Stimulated activated CD4-positive, alpha-beta T cell treated with anti-CD3 and anti-CD28 coated beads, Interleukin-1b, Interleukin-23, amount 100 ng/mL, for 48 hours (primary cell): ENCODE results near the gene BAD.
"Not testable (repeated sequence)": the region's sequence is repeated elsewhere in the genome, so short reads cannot be mapped to it uniquely, and the experiment has no call there.

Experiments used
- DNase-seq: peaks from one replicate; pipeline ENCODE4 v3.0.0-alpha.2; 2020

BAD gene

DNA sequence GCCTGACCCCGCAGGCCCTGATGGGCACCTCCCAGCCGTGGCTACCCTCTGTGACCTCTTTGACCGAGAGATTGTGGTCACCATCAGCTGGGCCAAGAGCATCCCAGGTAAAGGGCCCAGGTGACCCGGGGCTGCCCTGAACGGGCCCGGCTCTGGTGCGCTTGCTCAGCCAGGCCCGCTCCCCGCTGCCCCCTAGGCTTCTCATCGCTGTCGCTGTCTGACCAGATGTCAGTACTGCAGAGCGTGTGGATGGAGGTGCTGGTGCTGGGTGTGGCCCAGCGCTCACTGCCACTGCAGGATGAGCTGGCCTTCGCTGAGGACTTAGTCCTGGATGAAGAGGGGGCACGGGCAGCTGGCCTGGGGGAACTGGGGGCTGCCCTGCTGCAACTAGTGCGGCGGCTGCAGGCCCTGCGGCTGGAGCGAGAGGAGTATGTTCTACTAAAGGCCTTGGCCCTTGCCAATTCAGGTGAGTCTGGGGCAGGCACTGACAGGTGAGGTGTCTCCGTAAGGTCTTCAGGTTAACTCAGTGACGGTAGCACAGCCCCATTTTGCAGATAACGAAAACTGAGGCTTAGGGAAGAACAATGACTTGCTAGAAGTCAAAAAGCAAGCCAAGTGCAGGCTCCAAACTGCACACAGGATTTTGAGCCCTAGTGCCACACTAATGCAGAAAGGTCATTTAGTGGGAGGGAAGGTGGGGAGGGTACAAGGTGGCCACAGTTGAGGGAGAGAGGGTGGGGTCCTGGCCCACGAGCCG lies 30.5 kb upstream of the BAD start:
- DNase-seq = no peak

DNA sequence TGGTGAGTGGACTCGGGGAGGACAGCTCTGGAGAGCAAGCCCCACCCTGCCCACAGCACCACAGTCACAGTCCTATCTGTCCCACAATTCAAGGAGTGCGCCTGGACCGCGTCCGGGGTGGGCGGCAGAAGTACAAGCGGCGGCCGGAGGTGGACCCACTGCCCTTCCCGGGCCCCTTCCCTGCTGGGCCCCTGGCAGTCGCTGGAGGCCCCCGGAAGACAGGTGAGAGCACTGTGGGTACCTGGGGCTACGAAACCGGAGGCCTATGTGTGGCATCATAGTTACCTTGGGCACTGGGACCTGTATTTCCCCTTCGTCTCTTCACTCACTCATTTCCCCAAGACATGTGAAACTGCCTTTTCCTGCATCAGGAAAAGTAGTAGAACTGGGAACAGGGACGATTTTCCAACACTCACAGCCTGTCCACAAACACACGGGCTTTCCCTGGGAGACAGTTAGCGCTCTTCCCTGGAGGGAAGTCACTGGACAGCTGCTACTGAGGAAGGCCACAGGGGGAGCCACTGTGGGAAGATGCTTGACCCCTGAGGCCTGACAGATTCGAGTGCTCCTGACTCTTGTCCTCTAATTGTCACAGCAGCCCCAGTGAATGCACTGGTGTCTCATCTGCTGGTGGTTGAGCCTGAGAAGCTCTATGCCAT lies 29.8 kb upstream of the BAD start:
- DNase-seq = no peak

DNA sequence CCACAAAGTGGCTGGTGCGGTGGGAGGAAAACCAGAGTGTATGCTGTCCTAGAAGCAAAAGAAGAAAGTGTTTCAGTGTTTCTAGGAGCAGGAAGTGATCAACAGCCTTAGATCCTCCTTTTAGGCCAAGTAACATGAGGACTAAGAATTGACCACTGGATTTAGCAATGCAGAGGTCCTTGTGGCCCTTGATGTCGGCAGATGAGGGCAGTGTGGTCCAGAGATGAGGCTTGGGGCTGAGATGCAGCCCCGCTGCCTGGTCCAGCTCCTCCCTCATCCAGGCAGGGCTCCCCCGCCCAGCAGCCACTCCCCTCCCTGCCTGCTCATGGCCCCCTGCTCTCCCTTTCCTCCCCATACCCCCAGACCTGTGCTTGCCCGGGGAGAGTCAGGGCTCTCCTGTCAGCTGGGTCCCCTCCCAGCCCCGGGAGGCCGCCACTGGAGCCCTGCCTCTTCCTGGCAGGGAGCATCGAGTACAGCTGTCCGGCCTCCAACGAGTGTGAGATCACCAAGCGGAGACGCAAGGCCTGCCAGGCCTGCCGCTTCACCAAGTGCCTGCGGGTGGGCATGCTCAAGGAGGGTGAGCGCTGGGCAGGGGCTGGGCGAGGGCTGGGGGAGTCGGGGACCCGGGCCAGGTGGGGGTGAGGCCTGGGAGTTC lies 29.2 kb upstream of the BAD start:
- no peak for DNase-seq

DNA sequence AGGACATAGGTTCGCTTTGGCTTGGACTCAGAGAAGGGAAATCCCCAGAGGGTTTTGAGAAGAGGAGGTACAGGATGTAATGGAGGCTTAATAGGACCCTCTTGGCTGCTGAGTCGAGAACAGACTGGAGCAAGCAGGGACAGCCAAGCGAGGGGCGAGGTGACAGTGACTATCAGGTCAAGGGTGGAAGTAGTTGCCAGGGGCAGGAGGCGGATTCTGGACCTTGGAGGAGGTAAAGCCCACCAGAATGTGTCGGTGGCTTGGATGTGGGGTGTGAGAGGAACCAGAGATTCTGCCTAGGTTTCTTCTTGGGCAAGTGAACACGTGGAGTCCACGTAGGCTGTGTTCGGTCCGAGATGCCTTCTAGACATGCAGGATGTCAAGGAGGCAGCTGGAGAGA lies 28.5 kb upstream of the BAD start:
- no peak for DNase-seq

DNA sequence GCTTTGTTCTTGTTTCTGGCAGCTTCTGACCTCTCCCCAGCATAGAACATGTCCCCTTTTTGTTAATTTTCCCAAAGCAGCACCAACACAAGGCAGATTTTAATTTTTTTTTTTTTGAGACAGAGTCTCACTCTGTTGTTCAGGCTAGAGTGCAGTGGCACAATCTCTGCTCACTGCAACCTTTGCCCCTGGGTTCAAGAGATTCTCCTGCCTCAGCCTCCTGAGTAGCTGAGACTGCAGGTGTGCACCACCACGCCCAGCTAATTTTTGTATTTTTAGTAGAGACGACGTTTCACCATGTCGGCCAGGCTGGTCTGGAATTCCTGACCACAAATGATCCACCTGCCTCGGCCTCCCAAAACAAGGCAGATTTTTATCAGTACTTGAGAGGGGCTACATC lies 23.3 kb upstream of the BAD start:
- not testable (repeated sequence) for DNase-seq

DNA sequence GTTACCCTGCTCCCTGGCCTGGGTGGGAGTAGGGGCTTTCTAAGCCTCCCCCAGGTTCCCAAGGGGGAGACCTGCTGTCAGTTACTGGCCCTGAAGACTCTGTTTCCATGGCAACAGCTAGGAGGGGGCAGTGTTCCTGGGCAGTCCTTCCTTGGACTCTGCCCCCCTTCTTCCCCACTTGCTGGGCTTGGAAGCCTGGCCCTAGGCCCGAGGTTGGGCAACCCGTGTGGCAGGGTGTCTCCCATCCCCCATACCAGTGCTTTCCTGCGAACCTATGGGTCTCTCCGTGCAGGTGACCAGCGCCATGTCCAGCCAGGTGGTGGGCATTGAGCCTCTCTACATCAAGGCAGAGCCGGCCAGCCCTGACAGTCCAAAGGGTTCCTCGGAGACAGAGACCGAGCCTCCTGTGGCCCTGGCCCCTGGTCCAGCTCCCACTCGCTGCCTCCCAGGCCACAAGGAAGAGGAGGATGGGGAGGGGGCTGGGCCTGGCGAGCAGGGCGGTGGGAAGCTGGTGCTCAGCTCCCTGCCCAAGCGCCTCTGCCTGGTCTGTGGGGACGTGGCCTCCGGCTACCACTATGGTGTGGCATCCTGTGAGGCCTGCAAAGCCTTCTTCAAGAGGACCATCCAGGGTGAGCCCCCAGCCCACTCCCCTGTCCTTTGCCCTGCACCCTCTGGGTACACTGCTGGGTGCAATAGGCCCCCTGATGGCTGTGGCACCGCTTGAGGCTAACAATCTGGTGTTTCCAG lies 22.6 kb upstream of the BAD start:
- DNase-seq = no peak

DNA sequence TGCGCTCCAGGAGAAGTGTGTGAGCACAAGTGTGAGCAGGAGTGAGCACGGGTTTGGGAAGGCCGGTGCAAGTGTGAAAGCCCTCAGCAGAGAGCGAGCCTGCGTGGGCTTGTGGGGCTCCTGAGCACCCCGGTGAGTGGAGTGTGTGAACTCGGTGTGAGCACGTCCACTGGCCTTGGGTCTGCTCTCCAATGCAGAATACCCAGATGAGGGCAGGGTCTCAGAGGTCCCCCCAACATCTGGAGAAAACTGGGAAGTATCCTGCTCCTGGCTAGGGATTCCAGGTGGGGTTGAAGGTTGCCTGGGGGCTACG lies 22.1 kb upstream of the BAD start:
- no peak for DNase-seq

DNA sequence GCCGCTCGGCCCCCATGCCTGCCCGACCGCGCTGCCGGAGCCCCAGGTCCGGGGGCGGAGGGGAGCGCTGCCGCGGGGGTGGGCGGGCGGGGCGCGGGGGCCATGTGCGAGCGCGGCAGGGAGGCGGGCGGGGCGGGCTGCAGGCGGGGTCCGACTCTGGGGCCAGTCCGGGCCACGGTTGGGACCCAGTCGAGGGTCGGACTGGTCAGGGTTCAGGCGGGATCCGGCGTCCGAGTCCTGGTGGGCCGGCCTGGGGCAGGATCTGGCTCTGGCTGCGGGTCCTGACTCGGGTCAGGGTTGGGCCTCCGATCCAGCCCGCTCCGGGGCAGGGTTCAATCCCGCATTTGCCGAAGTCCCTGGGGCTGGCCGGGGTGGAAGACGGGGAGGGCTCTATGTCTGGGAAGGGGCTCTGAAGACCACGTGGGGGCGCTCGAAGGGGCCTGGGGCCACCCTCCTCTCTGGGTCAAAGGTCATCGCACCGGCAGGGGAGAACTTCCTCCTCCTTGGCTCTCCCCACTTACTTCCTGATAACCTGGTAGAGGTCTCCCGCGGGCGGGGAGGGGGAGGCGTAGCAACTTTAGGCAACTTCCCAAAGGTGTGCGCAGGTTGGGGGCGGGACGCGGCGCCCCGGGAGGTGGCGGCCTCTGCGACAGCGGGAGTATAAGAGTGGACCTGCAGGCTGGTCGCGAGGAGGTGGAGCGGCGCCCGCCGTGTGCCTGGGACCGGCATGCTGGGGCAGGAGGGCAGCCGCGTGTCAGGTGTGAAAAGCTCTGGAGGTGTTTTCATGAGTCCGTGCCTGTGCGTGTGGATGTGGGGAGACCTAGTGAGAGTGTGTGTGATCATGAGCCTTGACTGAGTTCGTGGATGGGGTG lies 21.5 kb upstream of the BAD start:
- DNase-seq = peak; percentile 74

DNA sequence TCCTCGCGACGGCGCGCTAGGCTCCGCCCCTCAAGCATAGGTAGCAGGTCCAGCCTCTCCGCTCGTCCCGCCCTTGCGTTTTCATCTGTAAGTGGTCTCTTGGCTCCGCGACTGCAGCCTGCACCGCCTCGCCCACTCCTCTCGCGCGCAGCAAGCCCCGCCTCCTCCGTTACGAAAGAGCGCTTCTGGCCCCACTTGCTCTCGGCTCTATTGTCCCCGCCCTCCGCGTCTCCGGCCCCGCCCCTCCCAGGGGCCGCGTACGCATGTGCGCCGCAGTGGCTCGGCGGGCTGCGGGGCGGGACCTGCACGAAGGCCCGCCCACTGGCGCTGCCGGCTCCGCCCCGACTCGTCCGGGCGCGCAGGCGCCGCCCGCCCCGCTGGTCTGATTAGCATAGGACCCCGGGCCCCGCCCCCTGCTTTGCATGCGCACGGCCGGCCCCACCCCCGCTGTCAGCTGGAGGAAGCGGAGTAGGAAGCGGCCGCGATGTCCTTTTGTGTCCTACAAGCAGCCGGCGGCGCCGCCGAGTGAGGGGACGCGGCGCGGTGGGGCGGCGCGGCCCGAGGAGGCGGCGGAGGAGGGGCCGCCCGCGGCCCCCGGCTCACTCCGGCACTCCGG lies 20.7 kb upstream of the BAD start, which contains the start of gene ESRRA:
TSS of gene ESRRA (plus strand) at position 450 of the 616 bp plus-strand sequence. CDS start 1,656 bp downstream, outside the sequence.
- DNase-seq = peak; percentile 100

DNA sequence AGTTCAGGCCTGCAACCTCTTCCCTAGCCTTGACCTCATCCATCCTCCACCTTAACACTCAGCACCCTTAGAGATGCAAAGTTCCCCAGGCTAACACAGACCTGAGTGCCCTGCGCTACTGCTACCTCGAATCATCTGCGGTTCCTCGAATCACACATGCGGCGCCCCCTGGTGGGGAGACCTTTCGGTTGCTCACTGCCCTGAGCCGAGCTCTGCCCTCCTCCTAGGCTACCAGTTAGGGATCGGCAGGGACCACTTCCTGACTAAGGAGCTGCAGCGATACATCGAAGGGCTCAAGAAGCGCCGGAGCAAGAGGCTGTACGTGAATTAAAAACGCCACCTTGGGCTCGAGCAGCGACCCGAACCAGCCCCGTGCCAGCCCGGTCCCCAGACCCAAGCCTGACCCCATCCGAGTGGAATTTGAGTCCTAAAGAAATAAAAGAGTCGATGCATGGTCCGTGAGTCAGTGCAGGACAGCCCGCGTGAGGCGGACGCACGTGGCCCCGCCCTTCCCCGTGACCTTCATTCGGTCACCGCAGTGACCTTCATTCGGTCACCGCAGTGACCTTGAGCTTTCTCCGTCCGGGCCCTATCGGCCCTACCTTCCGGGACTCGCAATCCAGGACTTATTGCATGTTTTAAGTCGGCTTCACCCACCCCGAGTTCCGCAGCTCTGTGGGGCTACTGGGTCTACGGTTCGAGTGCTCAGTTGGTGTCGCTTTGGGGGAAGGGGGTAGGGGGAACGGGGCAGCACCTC lies 20.0 kb upstream of the BAD start:
- DNase-seq = peak; percentile 95

DNA sequence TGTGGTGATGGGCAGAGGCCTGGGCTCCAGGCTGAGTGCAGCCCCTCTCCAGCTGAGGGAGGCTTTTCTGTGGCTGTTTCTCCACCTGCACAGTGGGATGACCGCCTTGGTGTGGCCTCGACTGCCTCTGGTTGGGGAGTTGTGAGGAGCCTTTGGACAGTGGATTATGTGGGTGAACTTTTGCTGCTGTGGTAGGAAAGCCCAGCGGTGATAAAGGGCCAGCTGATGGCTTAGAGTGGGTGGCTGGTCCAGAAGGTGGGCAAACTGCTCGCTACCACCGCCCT lies 19.5 kb upstream of the BAD start:
- DNase-seq = no peak

DNA sequence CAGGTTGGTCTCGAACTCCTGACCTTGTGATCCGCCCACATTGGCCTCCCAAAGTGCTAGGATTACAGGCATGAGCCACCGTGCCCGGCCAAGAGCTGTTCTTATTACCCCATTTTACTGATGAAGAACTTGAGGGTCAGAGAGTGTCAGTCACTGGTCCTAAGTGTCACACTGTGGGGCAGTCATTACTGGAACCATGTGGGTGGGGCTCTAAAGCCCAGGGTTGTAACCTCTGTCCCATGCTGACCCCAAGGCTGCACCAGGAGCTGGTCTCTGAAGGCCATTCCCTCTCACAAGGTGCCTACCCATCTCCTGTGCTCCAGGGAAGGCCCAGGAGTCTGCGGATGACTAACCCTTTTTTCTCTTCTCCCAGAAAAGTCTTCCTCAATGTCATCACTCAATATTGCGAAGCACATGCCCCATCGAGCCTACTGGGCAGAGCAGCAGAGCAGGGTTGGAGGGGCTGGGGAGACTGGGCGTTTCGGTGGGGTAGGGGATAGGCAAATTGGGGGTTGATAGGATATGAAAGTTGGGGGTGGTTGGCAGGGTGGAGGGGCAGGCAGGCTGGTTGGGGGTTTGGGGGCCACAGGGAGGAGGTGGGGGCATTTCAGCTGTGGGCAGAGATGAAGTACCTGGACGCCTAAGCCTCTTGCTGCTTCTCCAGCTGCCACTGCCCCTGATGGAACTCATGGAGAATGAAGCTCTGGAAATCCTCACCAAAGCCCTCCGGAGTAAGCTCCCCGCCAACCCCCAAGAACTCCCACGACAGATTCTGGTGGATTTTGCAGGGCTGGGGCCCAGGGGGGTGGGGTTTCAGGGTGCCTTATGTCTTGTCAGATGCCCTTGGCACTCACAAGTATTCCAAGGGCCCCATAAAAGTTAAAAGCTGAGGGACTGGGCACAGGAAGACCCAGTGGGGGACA lies 18.9 kb upstream of the BAD start:
- no peak for DNase-seq

DNA sequence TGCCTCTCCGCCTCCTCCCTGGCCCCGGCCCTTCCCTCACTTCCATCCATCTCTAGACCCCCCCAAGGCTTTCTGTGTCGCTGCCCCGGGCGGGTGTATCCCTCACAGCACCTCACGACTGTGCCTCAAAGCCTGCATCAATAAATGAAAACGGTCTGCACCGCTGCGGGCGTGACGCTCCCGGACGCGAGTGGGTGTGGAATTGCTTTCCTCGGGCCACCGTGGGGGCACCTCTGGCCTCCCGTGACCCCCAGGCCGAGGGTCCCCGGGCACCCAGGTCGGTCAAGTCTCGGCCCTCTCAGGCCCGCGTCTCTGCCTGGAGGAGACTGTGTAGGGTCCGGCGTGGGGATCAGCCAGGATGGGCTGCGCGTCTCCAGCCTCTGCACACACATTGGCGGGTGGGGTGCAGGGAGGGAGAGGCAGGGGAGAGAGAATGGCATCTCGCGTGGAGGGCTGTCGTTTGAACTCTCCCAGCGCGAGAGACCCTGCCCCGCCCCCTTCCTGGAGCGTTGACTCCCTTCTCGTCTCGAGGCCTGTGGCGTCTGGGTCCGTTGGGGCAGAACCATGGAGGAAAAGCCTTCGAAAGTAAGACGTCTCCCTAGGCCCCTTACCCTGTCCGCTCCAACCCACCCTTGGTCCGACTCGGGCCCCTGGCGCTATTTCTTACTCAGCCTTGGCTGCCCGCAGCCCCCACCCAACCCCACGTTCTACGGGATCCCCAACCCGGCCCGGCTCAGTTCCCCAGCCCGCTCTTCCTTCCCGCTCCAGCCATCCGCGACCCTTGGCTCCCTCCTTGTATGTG lies 15.6 kb upstream of the BAD start, which contains the start of gene CATSPERZ:
TSS of gene CATSPERZ (plus strand) at position 512 of the 802 bp plus-strand sequence. CDS start at position 565, 53 bp downstream.
- no peak for DNase-seq

DNA sequence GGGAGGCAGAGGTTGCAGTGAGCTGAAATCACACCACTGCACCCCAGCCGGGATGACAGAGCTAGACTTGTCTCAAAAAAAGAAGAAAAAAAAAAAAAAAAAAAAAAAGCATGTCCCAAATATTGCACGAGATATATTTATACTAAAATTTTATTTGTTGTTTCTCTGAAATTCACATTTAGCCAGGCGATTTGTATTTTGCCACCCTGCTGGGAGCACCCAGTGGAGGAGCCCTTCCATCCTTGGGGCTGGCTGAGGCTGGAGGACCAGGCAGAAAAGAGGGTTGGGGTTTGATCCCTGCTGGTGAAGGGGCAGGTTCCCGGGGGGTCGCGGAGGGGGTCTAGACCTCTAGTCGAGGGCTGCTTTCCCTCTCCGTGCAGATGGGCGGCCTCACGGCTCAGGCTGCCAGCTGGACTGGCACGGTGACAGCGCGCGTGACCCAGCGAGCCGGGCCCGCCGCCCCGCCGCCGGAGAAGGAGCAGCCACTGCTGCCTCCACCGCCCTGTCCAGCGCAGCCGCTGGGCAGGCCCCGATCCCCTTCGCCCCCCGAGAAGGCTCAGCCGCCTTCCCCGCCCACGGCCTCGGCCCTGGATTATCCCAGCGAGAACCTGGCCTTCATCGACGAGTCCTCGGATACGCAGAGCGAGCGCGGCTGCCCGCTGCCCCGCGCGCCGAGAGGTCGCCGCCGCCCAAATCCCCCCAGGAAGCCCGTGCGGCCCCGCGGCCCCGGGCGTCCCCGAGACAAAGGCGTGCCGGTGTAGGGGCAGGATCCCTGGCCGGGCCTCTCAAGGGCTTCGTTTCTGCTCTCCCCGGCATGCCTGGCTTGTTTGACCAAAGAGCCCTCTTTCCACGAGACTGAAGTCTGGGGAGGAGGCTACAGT lies 14.7 kb upstream of the BAD start:
- no peak for DNase-seq

DNA sequence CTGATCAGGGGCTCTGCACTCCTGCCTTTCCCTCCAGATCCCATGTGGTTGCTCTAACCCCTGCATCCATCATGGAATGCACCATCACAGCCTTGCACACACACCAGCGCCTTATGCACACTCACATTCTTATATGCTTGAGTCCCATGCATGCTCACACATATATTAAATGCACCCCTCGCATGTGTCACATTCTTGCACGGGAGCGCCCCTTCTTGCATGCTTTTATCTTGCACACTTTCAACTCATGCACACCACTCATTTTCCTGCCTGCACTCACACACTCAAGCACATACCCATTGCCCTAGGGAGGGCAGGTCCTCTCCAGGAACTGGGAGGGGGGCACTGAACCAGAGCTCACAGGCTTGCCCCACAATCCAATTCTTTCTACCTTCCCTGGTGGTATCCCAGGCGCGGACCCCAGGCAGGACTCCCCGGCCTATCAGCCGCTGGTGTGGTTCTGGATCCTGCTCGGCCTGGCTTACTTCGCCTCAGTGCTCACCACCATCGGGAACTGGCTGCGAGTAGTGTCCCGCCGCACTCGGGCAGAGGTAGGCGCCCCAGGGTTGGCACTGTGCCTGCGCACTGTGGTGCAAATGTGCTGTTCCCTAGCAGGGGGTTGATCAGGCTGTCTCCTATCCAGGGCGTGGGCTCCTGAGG lies 13.4 kb upstream of the BAD start:
- DNase-seq = no peak

DNA sequence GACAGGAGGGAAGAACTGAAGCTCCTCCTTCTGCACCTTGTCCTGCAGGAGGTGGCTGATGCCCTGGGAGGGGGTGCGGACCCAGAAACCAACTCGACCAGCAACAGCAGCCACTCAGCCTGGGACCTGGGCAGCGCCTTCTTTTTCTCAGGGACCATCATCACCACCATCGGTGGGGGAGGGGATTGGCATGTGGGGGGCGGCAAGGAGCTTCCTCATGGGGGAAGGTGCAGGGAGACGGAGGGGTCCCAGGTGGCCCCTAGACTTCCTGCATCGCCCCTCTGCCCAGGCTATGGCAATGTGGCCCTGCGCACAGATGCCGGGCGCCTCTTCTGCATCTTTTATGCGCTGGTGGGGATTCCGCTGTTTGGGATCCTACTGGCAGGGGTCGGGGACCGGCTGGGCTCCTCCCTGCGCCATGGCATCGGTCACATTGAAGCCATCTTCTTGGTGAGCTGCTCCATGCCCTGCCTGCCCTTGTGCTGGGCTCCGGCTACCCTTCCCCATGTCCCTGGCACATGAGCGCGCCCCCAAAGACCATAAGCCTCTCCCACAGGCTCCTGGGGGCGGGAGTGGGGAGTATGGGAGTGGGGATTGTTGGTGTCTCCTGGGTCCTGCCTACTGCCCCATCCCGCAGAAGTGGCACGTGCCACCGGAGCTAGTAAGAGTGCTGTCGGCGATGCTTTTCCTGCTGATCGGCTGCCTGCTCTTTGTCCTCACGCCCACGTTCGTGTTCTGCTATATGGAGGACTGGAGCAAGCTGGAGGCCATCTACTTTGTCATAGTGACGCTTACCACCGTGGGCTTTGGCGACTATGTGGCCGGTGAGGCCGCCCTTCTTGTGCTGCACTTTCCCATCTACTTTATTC lies 12.6 kb upstream of the BAD start:
- DNase-seq = no peak

DNA sequence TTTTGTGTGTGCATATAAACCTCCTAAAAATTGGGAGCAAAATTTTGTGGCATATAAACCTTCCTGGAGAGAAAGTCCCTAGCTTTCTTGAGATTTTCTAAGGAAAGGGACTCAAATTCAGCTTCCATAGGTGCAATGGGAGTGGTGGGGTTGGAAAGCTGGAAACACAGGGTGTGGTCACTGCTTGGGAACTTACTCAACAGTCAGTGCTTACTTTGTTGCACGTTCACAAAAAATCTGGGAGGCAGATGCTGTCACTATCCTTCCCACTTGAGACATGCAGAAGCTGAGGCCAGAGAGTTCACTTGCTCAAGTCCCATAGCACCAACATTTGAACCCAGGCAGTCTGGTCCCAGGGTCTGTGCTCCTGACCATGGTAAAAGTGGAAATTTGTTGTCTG lies 11.8 kb upstream of the BAD start:
- DNase-seq = no peak
